Parathyroid adenoma (tissue), 2 donors: ENCODE measurements around the gene KYAT1.

Experiments
- H2AFZ ChIP-seq: fragments of 300-600 bp; sonication (generic); one replicate; pipeline ENCODE4 v1.7.0; 2017; ENCODE audit warnings: antibody characterized with exemption, mild to moderate bottlenecking
- H3K27ac ChIP-seq: fragments of 300-600 bp; sonication (generic); one replicate; pipeline ENCODE4 v1.7.0; 2017
- H3K27me3 ChIP-seq: fragments of 300-600 bp; sonication (generic); one replicate; pipeline ENCODE4 v1.7.0; 2017; ENCODE audit warnings: low read length; ENCODE audit not compliant: control insufficient read depth, insufficient read depth
- H3K36me3 ChIP-seq: fragments of 300-600 bp; sonication (generic); one replicate; pipeline ENCODE4 v1.7.0; 2017; ENCODE audit warnings: low read length; ENCODE audit not compliant: control insufficient read depth, insufficient read depth
- H3K4me1 ChIP-seq: fragments of 300-600 bp; sonication (generic); one replicate; pipeline ENCODE4 v1.7.0; 2017; ENCODE audit warnings: control low read depth
- H3K4me2 ChIP-seq: fragments of 300-600 bp; sonication (generic); one replicate; pipeline ENCODE4 v1.7.0; 2017; ENCODE audit warnings: low read length
- H3K4me3 ChIP-seq: fragments of 300-600 bp; sonication (generic); one replicate; pipeline ENCODE4 v1.7.0; 2017; ENCODE audit warnings: low read depth, low read length
- H3K79me2 ChIP-seq: fragments of 300-600 bp; sonication (generic); one replicate; pipeline ENCODE4 v1.7.0; 2017; ENCODE audit warnings: control low read depth
- H3K9ac ChIP-seq: fragments of 300-600 bp; sonication (generic); one replicate; pipeline ENCODE4 v1.7.0; 2017; ENCODE audit warnings: mild to moderate bottlenecking
- H3K9me3 ChIP-seq: fragments of 300-600 bp; sonication (generic); one replicate; pipeline ENCODE4 v1.7.0; 2017; ENCODE audit warnings: low read length; ENCODE audit not compliant: control insufficient read depth
- CTCF ChIP-seq: fragments of 300-600 bp; sonication (generic); IDR thresholded peaks from one replicate; pipeline ENCODE4 v1.7.0; 2017; ENCODE audit warnings: antibody characterized with exemption, mild to moderate bottlenecking
- donor health status: primary hyperparathyroidism.

The KYAT1 gene

GRCh38 chr9:128818839-128819715, 62.7 kb downstream of the KYAT1 start:
- Histone ChIP-seq H3K79me2 (no peaks in the 10 kb centered on the region), H3K4me2 (peak overlapping the region; percentile 95), H2AFZ (peak overlapping the region; percentile 62), H3K9ac (no peak overlapping the region), H3K27me3 (no peaks in the 10 kb centered on the region), H3K4me3 (peak overlapping the region; percentile 66), H3K27ac (no peak overlapping the region), H3K4me1 (no peaks in the 10 kb centered on the region), H3K36me3 (no peaks in the 10 kb centered on the region), H3K9me3 (no peaks in the 10 kb centered on the region)
- TF ChIP-seq CTCF, result no peak

- peak; percentile 91 for TF ChIP-seq CTCF
- peak within 1 kb of the TSS; percentile 95 for H3K4me2 ChIP-seq
- peak within 1 kb of the TSS; percentile 77 for H3K27ac ChIP-seq
- H2AFZ ChIP-seq, result peak within 1 kb of the TSS; percentile 90
- H3K79me2 ChIP-seq, result no peaks in the 10 kb centered on the region
- no peaks in the 10 kb centered on the region for H3K9me3 ChIP-seq
- H3K36me3 ChIP-seq, result no peaks in the 10 kb centered on the region
- no peak within 1 kb of the TSS for H3K9ac ChIP-seq
- no peaks in the 10 kb centered on the region for H3K27me3 ChIP-seq
- H3K4me1 ChIP-seq, result no peaks in the 10 kb centered on the region
- peak within 1 kb of the TSS; percentile 66 for H3K4me3 ChIP-seq
These were observed 63.5 kb downstream of the KYAT1 start, which contains the start of gene ENDOG for GRCh38 chr9:128818099-128818838. ENDOG (plus strand) TSS chr9:128818500; CDS start chr9:128818685, 185 bp downstream.

- no peaks in the 10 kb centered on the region for H3K36me3 ChIP-seq
- H3K9me3 ChIP-seq, result no peaks in the 10 kb centered on the region
- no peak overlapping the region for H3K27ac ChIP-seq
- H3K27me3 ChIP-seq, result no peaks in the 10 kb centered on the region
- H3K9ac ChIP-seq, result no peak overlapping the region
- no peak overlapping the region for H3K4me2 ChIP-seq
- H3K79me2 ChIP-seq, result no peaks in the 10 kb centered on the region
- no peak for TF ChIP-seq CTCF
- H3K4me1 ChIP-seq, result no peaks in the 10 kb centered on the region
- no peak overlapping the region for H2AFZ ChIP-seq
- H3K4me3 ChIP-seq, result no peak overlapping the region
These were observed 70.9 kb downstream of the KYAT1 start for GRCh38 chr9:128810873-128811272.

- no peak overlapping the region for H3K4me3 ChIP-seq
- H3K9ac ChIP-seq, result no peak overlapping the region
These were observed 71.9 kb downstream of the KYAT1 start for GRCh38 chr9:128809831-128810230.

More at GRCh38 chr9:128809831-128810230, 71.9 kb downstream of the KYAT1 start:
- no peaks in the 10 kb centered on the region for H3K4me1 ChIP-seq
- no peak overlapping the region for H3K4me2 ChIP-seq
- H3K9me3 ChIP-seq, result no peaks in the 10 kb centered on the region
- no peaks in the 10 kb centered on the region for H3K79me2 ChIP-seq
- TF ChIP-seq CTCF, result no peak
- no peaks in the 10 kb centered on the region for H3K27me3 ChIP-seq
- no peak overlapping the region for H3K27ac ChIP-seq
- H2AFZ ChIP-seq, result no peak overlapping the region
- no peaks in the 10 kb centered on the region for H3K36me3 ChIP-seq
